Esophagus squamous epithelium (tissue), 4 donors: ENCODE results near the gene PCNT.

ENCODE experiments used
- CTCF ChIP-seq, 6 experiments: fragments of 450-650 bp in 4 of 6; fragments of 200-600 bp in 2 of 6; sonication (generic) in 2 of 6; IDR thresholded peaks; one replicate each; pipeline ENCODE4 v1.5.1; 2016 to 2019; ENCODE audit warnings: antibody characterized with exemption in 6 of 6, mild to moderate bottlenecking in 4 of 6, moderate library complexity in 4 of 6
- POLR2A ChIP-seq, 4 donors: fragments of 450-650 bp; IDR thresholded peaks; one replicate each; pipeline ENCODE4 v1.6.1; 2017; ENCODE audit warnings: antibody characterized with exemption in 4 of 4, mild to moderate bottlenecking in 4 of 4, moderate library complexity in 3 of 4

- TF ChIP-seq CTCF (IDR thresholded peaks at IDR 0.05) = no peak
- TF ChIP-seq POLR2A (IDR thresholded peaks at IDR 0.05) = no peak
Measured at GRCh38 chr21:46379691-46380090, 55.7 kb downstream of the PCNT start.
